ENCODE measurements around the gene MAML3. TPM values are rescaled to one million over a fixed set of nuclear protein-coding genes. Genes with fewer than 3 reads are reported as not detected.
A peak's percentile ranks its signal among the peaks of the same experiment; 100 is the strongest.

Gene MAML3
- total and polyA plus RNA-seq, 2 of the 13 experiments (the other 11 are each of a cell fraction or from before 2014, with no cell fraction given): 0.05 to 0.13 TPM

DNA sequence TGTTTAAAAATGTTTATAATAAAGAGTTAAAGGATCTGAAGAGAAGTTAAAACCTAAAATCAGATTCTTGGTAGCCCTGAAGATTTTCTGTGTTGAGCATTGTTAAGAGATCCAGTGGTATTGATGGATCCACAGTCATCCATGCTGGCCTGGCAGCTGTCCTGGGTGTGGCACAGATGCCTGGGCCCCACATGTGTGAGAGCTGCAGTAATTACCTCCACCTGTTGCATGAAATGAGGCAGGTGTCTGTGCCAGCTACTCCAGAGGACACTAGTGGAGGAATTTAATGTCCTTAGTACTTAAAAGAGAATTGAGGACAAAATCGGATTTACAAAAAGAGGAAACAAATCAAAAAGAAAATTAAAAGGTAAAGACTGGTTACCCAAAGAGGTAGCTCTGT, 444.3 kb downstream of the MAML3 start:
- H3K79me2 ChIP-seq (ENCODE audit: insufficient read depth, low read length): no peaks in the 10 kb centered on the region
- CTCF ChIA-PET (ENCODE audit: low intra/inter-chr PET ratio, low total read pairs): no interaction called here
- POLR2A ChIA-PET: no interaction called here
- WGBS (ENCODE audit: low lambda C conversion rate): 90% methylated on average over 1 of the region's 1 CpG
- BruUV-seq (replicated peaks): no TSS peak
- FAIRE-seq: no peak
- H3K9me3 ChIP-seq (ENCODE audit: low read length): no peaks in the 10 kb centered on the region
- peaks cover 18 to 56% of the 10 kb centered on the region in 2 experiments for H3K36me3 ChIP-seq (replicated peaks in 1 of 2; ENCODE audit: control insufficient read depth in 1 of 2, insufficient read depth in 2 of 2, low read length in 2 of 2)
- peak; percentile 26 for TF ChIP-seq AGO2 (optimal IDR thresholded peaks at IDR 0.05; ENCODE audit: low read depth, low read length)
- TF ChIP-seq, protein P1, sequence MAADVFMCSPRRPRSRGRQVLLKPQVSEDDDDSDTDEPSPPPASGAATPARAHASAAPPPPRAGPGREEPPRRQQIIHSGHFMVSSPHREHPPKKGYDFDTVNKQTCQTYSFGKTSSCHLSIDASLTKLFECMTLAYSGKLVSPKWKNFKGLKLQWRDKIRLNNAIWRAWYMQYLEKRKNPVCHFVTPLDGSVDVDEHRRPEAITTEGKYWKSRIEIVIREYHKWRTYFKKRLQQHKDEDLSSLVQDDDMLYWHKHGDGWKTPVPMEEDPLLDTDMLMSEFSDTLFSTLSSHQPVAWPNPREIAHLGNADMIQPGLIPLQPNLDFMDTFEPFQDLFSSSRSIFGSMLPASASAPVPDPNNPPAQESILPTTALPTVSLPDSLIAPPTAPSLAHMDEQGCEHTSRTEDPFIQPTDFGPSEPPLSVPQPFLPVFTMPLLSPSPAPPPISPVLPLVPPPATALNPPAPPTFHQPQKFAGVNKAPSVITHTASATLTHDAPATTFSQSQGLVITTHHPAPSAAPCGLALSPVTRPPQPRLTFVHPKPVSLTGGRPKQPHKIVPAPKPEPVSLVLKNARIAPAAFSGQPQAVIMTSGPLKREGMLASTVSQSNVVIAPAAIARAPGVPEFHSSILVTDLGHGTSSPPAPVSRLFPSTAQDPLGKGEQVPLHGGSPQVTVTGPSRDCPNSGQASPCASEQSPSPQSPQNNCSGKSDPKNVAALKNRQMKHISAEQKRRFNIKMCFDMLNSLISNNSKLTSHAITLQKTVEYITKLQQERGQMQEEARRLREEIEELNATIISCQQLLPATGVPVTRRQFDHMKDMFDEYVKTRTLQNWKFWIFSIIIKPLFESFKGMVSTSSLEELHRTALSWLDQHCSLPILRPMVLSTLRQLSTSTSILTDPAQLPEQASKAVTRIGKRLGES (CRISPR knock-in tag; IDR thresholded peaks at IDR 0.05; ENCODE audit: borderline replicate concordance): no peak
- no peak overlapping the region for H2AFZ ChIP-seq (ENCODE audit: low read length)
- no peak overlapping the region for H3K4me2 ChIP-seq (ENCODE audit: low read depth, low read length)
- no peak overlapping the region for H3K27ac ChIP-seq (ENCODE audit: extremely low read length, insufficient read depth, low read length)
- H3K4me3 ChIP-seq (replicated peaks in 1 of 3; ENCODE audit: insufficient read depth in 1 of 3, low read depth in 2 of 3, low read length in 3 of 3): no peak overlapping the region
- no peak for DNase-seq (ENCODE audit: low spot score)
- H3K27me3 ChIP-seq (ENCODE audit: control insufficient read depth in 1 of 2, insufficient read depth in 2 of 2, low read length in 2 of 2): no peaks in the 10 kb centered on the region
- H3K4me1 ChIP-seq (ENCODE audit: insufficient read depth, low read length): no peaks in the 10 kb centered on the region
- in situ Hi-C loops (cut with HindIII; ENCODE audit: extremely low pct_ligation_motif_present, low pct_unique_long_range_greater_than_20kb): no loop called here
- no peak for ATAC-seq
- H3K9ac ChIP-seq (ENCODE audit: insufficient read depth, low read depth, low read length): no peak overlapping the region
- no peaks in the 10 kb centered on the region; the same call in 1 of the 2 replicates for H4K20me1 ChIP-seq (ENCODE audit: insufficient read depth, low read length)
- intact Hi-C loops (cut with micrococcal nuclease; ENCODE audit: unreplicated experiment): no loop called here

DNA sequence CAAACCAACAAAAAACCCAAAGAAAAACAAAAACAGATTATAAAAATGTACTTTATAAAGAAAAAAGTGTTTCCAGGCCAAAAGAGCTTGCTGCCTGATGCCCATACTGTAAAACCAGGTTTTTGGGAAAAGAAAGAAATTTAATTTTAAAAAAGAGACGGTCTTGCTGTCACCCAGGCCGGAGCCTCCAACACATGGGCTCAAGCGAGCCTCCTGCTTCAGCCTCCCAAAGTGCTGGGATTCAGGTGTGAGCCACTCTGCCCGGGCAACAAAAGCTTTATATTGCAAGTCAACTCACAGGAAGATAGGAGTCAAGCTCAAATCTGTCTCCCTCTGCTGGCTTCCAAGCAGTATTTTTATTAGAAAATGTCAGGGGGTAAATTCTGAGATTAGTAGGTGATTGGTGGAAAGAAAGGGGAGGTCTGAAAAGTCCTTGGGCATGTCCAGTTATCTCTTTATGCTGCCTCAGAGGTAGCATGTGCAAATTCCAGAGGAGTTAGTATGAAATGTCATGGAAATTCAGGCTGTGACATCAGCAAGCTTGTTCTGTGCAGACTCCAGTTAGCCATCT, 449.0 kb downstream of the MAML3 start:
- Histone ChIP-seq H3K27ac (ENCODE audit: extremely low read length, insufficient read depth, low read length) (peak overlapping the region; percentile 11), H3K36me3 (replicated peaks in 1 of 2; ENCODE audit: control insufficient read depth in 1 of 2, insufficient read depth in 2 of 2, low read length in 2 of 2) (peaks cover 25 to 65% of the 10 kb centered on the region in 2 experiments), H2AFZ (ENCODE audit: low read length) (no peak overlapping the region), H3K9me3 (ENCODE audit: low read length) (no peaks in the 10 kb centered on the region), H3K9ac (ENCODE audit: insufficient read depth, low read depth, low read length) (no peak overlapping the region), H3K27me3 (ENCODE audit: control insufficient read depth in 1 of 2, insufficient read depth in 2 of 2, low read length in 2 of 2) (no peaks in the 10 kb centered on the region), H3K4me1 (ENCODE audit: insufficient read depth, low read length) (no peaks in the 10 kb centered on the region), H3K79me2 (ENCODE audit: insufficient read depth, low read length) (peaks cover 16% of the 10 kb centered on the region), H4K20me1 (ENCODE audit: insufficient read depth, low read length) (peaks cover 3% of the 10 kb centered on the region; the same call in 1 of the 2 replicates), H3K4me2 (ENCODE audit: low read depth, low read length) (no peak overlapping the region), H3K4me3 (replicated peaks in 1 of 3; ENCODE audit: insufficient read depth in 1 of 3, low read depth in 2 of 3, low read length in 3 of 3) (no peak overlapping the region)
- 93% methylated on average over 4 of the region's 4 CpGs for WGBS (ENCODE audit: low lambda C conversion rate)
- POLR2A ChIA-PET: interaction anchor here (1.2 to 2.0 kb wide), 3 partner anchors 16 to 48 kb away, joined by 3 to 13 read pairs (median 3); partner anchors contain the start of gene MGST2
- DNase-seq (ENCODE audit: low spot score) (peak; percentile 44), FAIRE-seq (no peak), ATAC-seq (peak; percentile 65)
- in situ Hi-C loops (cut with HindIII; ENCODE audit: extremely low pct_ligation_motif_present, low pct_unique_long_range_greater_than_20kb): no loop called here
- CTCF ChIA-PET (ENCODE audit: low intra/inter-chr PET ratio, low total read pairs): interaction anchor here (3.6 kb wide), 1 partner anchor 49 kb away, joined by 29 read pairs; no protein-coding TSS in a partner anchor
- intact Hi-C loops (cut with micrococcal nuclease; ENCODE audit: unreplicated experiment): loop anchor here (1.0 kb wide), 1 partner anchor 49 kb away; no protein-coding TSS in a partner anchor
- no TSS peak for BruUV-seq (replicated peaks)
- TF ChIP-seq NFRKB (IDR thresholded peaks at IDR 0.05) (no peak), ISX (CRISPR knock-in tag; conservative IDR thresholded peaks at IDR 0.05) (no peak), RBM22 (optimal IDR thresholded peaks at IDR 0.05; ENCODE audit: low read length) (peak; percentile 18), ZNF576 (CRISPR knock-in tag; IDR thresholded peaks at IDR 0.05) (peak; percentile 98), SPEN (CRISPR knock-in tag; IDR thresholded peaks at IDR 0.05; ENCODE audit: low read depth) (no peak)
- TF ChIP-seq, protein P2, sequence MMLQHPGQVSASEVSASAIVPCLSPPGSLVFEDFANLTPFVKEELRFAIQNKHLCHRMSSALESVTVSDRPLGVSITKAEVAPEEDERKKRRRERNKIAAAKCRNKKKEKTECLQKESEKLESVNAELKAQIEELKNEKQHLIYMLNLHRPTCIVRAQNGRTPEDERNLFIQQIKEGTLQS (CRISPR knock-in tag; IDR thresholded peaks at IDR 0.05): no peak
- TF ChIP-seq, protein P3, sequence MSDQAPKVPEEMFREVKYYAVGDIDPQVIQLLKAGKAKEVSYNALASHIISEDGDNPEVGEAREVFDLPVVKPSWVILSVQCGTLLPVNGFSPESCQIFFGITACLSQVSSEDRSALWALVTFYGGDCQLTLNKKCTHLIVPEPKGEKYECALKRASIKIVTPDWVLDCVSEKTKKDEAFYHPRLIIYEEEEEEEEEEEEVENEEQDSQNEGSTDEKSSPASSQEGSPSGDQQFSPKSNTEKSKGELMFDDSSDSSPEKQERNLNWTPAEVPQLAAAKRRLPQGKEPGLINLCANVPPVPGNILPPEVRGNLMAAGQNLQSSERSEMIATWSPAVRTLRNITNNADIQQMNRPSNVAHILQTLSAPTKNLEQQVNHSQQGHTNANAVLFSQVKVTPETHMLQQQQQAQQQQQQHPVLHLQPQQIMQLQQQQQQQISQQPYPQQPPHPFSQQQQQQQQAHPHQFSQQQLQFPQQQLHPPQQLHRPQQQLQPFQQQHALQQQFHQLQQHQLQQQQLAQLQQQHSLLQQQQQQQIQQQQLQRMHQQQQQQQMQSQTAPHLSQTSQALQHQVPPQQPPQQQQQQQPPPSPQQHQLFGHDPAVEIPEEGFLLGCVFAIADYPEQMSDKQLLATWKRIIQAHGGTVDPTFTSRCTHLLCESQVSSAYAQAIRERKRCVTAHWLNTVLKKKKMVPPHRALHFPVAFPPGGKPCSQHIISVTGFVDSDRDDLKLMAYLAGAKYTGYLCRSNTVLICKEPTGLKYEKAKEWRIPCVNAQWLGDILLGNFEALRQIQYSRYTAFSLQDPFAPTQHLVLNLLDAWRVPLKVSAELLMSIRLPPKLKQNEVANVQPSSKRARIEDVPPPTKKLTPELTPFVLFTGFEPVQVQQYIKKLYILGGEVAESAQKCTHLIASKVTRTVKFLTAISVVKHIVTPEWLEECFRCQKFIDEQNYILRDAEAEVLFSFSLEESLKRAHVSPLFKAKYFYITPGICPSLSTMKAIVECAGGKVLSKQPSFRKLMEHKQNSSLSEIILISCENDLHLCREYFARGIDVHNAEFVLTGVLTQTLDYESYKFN (CRISPR knock-in tag; conservative IDR thresholded peaks at IDR 0.05): no peak

Data from HepG2 (cell line).